HG03280 (cell line): ENCODE data around the gene TERB1.

Experiments
- ATAC-seq: cut with Tn5 transposase; IDR thresholded peaks from one replicate; pipeline ENCODE4 v1.9.1; 2021; ENCODE audit warnings: mild to moderate bottlenecking, moderate library complexity; ENCODE audit not compliant: unreplicated experiment

Gene TERB1, protein sequence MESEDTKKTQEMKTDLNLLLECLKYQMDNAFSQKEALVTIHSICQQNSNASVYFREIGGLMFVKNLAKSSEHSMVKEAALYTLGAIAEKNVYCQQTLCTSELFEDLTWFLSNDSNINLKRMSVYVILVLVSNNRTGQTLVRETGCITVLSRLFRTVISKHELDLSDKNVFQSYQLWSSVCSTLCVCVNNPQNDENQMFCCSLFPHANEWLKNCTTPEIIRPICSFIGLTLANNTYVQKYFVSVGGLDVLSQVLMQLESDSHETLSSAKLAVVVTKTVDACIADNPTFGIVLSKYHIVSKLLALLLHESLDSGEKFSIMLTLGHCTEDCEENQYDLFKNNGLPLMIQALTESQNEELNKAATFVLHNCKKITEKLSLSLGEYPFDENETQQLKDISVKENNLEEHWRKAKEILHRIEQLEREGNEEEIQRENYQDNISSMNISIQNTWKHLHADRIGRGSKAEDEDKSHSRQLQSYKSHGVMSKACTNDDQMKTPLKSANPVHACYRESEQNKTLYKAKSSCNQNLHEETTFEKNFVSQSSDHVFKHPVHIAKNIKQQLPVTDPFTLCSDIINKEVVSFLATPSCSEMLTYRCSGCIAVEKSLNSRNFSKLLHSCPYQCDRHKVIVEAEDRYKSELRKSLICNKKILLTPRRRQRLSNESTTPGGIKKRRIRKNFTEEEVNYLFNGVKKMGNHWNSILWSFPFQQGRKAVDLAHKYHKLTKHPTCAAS

DNA sequence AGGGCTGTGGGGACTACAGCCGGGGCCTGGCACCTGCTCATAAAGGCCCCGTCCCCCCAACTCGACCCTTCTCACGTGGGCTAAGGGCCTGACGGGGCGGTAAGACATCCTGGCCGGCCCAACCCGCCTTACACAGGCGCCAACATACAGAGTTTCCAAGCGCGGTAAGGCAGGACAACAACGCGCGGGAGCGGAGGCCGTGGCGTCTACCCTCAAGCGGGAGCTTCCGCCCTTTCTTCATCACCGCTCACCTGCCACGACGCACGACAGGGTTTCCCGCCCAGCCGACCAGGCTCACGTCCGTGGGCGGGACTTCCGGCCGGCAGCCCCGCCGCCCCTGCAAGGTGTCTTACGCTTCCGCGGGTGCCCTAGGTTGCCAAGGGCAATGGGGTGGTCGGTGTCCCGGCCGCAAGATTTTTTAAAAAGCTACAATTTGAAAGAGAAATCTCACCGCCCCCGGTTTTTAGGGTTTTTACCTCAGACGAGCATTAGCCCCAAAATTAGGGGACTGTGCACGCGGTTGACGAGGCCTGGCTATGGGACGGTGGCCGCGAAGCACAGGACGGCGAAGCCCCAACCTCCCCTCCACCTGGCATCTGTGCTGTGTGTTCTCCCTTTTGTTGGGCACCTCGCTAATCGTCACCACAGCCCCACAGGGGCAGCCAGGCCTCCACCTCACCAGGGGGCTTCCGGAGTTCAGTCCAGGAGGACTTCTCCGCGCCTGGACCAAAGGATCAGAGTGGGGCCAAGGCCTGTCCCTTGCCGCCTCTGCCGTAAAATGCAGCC, at the start of gene TERB1:
Gene TERB1 (minus strand): TSS at position 265 of the 786 bp plus-strand sequence. CDS start 4,786 bp downstream, outside the sequence.
- no peak for ATAC-seq

DNA sequence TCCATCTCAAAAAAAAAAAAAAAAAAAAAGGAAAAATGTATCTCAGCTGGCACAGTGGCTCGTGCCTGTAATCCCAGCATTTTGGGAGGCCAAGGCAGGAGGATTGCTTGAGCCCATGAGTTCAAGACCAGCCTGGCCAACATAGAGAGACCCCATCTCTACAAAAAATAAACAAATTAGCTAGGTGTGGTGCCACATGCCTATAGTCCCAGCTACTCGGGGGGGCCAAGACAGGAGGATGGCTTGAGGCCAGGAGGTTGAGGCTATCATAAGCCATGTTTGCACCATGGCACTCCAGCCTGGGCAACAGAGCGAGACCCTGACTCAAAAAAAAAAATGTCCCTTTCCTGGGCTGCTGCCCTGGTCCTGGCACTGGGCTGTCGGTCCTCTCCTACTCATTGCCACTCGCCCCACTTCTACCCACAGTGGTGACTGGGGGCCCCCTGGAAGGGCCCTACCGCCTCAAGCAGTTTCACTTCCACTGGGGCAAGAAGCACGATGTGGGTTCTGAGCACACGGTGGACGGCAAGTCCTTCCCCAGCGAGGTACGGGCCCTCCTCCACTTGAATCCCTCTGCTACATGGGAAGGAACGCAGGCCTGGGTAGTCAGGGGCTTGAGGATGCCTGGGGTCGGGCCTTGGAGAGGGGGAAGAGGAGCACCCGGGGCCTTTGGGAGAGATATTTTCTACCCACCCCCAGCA, 48.9 kb upstream of the TERB1 start:
- ATAC-seq, result no peak

DNA sequence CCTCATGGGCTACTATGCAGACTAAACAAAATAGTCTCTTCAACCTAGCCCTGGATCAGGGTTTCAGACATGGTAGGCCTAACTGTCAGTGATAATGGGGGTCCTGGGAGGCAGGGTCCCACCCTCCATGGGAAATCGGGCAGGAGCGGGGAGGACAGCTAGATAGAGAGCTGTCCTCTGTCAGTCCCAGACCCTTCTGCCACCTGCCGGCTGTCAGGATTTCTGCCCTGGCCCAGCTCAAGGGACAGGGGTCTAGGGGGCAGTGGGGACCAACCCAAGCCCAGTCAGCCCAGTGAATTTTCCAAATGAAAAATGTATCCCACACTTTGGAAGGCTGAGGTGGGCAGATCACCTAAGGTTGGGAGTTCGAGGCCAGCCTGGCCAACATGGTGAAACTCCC, 48.2 kb upstream of the TERB1 start:
- ATAC-seq, result no peak

DNA sequence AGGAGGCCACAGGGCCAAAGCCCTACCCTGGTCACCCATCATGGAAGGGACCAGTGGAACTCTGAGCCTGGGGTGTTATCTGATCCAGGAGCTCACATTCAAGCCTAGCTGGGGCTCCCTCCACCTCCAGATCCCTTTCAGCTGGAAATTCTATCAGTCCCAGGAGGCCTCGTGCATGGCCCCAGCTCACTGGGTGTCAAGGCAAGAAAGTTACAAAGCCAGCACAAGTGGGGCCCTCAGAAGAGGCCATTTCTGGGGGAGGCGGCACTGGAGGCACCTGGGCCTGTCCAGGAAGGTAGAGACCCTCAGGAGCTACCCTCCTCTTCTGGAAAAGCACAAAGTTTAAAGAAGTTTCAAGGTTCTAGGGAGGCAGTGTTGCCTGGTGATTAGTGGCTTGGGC, 47.6 kb upstream of the TERB1 start:
- ATAC-seq, result no peak

DNA sequence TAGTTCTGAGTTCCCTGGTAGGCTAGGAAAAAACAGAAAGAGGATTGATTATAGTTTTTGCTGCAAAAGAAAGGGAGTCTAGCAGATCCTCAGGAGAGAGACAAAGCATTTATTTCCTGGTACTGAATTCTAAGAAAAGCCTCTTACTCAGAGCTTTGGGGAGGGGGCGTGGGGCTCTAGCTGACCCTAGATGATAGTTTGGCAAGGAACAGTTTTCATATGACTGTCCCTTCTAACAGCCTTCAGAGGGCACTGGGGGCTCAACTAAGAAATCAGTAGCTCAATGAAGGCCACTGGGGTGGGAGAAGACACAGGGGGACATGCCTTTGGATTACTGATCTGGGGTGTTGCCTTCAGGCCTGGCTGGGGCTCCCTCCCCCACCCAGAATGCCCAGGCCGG, 46.8 kb upstream of the TERB1 start:
- no peak for ATAC-seq

DNA sequence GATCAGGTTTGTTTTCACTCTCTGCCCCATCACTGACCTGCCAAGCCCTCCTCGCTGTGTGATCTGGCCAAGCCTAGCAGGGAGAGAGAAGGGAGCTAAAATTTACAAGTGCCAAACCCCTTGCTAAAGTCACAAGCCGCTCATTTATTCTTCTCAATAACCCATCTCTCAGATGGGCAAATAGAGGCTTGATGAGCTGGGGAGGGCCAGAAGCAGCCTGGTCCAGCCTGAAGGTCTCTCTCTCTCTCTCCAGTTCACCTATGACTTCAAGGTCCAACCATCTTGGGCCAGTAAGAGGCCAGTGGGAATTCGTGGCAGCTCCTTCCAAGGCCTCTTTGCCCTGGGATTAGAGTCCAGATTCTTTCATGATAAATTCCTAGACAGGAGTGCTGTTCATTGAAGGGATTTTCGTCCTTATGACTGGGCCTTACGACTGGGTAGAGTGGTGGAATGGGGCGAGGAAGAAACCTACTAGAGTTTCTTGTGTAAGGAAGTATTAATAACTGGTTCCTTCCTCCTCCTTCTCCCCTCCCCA, 46.2 kb upstream of the TERB1 start:
- ATAC-seq, result no peak

DNA sequence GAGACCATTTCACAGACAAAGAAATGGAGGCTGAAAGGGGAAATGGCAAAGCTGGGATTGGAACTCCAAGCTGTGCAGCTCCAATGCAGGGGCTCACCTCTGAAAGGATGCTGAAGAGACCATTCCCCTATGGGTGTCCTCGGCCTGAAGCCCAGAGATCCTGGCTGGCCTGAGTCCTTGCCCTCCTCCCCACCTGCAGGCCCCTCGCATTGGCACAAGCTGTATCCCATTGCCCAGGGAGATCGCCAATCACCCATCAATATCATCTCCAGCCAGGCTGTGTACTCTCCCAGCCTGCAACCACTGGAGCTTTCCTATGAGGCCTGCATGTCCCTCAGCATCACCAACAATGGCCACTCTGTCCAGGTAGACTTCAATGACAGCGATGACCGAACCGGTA, 45.4 kb upstream of the TERB1 start:
- ATAC-seq, result no peak

DNA sequence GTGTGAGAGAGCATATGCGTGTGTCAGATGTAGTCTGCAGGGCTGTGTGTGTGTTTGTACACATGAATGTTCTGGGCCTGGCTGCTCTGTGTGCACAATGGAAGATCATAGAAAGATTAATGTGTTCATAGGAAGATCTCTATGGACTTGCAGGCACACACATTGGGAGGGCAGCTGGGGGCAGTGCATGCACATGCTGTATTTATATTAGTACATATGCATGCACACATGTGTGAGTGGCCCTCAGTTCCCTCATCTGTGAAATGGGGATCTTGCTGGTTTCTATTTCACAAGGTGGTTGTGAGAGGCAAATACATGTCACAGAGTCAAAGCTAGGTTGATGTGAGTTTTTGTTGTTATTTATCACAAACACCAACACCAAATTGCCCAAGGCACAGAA, 44.9 kb upstream of the TERB1 start:
- ATAC-seq, result no peak

DNA sequence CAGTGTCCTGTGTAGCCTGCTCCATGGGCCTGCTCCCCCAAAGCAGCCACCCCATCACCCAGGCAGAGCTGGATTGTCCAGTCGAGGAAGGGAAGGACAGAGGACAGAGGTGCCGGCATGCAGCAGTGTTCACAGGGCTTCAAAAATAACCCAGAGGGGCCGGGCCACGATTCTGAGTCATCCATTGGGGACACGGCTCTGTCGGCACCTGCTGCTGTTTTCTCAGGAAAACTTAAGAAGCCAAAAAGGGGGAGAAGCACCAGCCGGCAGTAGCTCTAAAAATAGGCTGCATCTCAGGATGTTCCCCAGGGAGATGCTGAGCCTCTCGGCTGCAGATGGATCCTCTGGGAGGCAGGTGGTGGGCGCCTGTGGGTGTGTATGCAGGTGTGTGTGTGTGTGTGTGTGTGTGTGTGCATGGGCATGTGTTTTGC, 44.4 kb upstream of the TERB1 start:
- no peak for ATAC-seq

DNA sequence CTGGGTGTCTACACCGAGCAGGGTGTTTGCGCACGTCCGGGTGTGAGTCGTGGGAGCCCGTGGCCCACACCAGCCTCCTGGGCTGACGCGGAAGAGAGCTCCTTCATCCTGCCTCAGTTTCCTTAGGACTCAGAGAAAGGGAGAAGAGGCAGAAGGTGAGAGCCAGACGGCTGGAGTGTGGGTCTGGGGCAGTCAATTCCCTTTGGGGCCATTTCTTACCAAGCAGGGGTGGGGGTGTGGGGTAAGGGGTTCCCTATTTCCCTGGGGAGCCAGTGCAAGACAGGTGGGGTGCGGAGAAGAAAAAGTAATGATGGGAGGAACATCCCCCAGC, 43.7 kb upstream of the TERB1 start:
- no peak for ATAC-seq

DNA sequence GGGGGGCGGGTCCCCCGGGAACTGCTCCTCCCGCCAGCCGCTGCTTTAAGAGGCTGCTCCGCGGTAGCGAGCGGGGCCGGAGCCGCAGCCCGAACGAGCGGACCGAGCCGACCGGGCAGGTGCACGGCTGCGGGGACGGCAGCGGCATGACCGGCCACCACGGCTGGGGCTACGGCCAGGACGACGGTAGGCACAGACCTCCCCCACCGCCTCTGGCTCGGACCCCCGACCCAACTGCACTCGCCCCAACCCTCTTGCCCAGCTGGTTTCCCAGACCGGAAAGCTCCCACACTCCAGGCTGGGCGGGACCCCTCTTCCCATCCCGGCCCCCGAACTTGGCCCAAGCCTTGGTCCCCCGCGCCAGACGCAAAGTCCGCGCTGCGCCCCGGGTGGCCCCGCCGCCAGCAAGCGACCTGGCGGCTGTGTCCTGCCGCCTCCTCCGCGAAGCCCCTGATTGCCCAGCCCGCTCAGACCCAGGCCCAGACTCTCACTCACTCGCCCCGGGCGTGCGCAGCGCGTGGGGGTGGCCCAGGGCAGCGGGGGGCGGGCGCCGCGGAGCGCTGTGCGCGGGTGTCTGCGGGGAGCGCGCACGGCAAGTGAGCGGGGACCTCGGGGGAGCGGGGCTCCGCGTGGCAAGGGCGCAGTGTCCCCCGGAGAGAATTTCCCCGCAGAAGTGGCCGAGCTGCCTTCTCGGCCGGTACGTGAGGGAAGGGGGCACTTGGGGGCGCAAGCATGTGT, 43.1 kb upstream of the TERB1 start, which contains the start of gene CA7:
Gene CA7 (plus strand): TSS at position 73 of the 738 bp plus-strand sequence. CDS start 74 bp downstream, at position 147.
- no peak for ATAC-seq

DNA sequence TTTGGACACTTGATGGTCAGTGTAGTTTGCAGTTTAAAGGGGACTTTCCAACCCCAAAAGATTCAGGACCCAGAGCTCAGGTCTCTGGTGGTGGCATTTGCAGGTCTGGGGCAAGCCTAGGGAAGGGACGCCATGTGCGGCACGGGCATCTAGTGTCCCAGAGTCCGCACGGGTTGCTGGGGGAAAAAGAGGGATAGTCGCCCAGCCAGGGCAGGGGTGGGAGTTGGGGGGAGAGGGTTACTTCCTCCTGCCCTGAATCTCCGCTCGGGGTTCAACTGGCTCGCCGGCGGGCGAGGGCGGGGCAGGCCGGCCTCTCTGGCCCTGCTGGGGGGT, 42.6 kb upstream of the TERB1 start:
- no peak for ATAC-seq

DNA sequence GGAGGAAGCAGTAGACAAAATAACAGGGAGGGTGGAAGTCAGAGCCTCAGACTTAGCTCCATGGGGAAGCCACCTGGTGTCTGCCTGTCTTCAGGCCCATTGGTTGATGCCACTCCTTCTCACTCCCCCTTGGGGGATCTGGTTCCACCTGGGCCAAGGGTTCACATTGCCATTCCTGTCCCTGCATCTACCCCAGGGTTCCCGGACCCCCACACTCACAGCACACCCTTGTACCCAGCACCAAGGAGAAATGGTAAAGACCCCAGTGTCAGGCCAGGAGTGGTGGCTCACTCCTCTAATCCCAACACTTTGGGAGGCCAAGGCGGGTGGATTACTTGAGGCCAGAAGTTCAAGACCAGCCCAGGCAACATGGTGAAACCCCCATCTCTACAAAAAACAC, 41.8 kb upstream of the TERB1 start:
- ATAC-seq, result no peak

DNA sequence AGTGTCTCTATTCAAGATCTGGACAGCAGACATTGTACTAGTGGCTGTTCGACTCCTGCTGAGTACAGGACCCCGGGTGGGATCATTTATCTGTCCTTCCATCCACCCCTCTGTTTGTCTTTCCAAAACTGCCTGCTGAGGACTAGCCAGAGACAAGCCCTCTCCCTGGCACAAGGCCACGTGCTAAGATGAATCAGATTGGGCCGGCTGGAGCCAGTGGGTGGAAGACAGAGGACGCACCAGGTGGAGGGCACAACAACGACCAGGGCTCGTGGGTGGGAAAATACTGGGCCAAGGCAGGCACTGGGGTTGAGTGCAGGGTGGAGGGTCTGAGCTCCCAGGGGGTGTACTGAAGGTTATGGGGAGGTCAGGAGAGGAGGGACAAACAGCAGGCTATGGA, 41.4 kb upstream of the TERB1 start:
- no peak for ATAC-seq

DNA sequence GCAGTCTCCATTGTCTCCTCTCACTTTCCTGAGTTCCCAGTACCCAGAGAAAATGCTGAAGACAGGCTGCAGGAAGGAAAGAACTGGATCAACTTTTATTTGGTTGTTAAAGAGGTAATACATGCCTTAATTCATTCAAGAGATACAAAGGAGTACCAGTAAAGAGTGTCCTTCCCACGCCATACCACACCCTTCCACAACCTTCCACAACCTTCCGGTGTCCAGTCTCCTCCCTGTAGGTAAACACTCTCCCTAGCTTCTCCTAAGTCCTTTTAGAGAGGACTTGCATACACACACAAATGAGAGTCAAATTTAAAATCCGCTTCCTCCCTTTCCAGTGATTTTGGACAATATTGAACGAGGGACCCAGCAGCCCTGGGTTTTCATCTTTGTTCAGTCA, 40.0 kb upstream of the TERB1 start:
- ATAC-seq, result no peak

DNA sequence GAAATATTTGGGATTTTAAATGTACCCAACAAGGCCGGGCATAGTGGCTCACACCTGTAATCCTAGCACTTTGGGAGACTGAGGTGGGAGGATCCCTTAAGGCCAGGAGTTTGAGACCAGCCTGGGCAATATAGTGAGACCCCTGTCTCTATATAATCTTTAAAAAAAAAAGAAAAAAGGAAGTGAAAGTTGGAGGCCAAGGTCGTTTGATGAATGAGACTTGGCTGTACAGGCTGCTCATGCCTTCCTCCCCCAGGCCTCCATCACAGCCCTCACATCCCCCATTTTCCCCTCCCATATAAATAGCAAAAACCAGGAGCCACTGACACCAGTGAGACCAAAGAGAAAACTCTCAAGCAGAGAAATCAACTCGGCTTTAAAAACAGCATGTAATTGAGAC, 39.5 kb upstream of the TERB1 start:
- no peak for ATAC-seq

DNA sequence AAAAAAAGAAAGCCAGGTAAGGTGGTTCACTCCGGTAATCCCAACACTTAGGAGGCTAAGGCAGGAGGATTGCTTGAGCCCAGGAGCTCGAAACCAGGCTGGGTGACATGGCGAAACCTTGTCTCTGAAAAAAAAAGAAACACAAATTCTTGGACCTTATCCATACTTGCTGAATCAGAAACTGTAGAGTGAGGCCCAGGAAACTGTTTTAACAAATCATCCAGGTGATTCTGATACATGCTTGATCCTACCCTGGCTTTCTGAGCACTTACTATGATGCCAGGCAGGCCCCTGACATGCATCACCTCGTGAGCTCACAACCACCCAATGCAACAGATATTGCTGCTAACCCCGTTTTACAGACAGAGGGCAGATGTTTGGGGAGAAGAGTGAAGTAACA, 33.4 kb upstream of the TERB1 start:
- ATAC-seq, result no peak

DNA sequence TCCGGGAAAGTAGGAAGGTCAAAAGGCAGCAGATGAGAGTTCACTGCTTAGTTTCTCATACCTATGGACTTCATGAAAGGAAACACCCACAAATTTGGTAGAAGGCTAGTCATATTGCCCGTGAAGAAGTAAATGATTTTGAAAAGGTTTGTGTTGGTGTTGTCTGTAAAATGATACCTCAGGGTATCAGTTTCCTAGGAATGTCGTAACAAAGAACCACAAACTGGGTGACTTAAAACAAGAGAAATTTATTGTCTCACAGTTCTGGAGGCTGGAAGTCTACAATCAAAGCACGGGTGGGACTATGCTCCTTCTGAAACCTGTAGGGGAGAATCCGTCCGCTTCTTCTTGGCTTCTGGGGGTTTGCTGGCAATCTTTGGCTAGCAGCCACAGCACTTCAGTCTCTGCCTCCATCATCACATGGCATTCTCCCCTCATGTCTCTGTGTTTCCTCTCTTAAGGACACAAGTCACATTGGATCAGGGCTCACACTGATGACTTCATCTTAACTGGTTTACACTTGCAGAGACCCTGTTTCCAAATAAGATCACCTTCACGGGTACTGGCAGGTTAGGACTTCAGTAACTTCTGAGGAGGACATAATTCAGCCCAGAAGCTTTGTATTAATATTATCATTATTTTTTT, 31.4 kb upstream of the TERB1 start:
- ATAC-seq, result no peak

DNA sequence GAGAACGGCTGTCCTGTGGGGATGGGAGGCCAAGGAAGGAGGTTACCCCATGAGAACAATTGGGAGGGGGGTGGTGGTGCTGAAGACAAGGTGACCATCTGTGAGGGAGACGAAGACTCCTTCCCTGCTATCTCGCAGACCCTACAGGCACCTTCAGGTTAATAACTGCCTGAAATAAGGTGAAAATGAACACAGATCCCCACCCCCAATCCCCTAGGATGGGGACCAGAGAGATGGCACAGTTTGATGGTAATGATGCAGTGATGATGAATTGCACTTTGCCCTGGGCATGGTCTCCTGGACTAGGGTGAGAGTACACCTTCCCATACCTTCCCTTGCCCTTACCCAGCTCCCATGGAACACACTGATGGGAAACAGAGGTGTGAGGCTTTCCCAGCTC, 30.8 kb upstream of the TERB1 start:
- no peak for ATAC-seq
